ENCODE results near the gene SYNE2. TPM values are rescaled to one million over a fixed set of nuclear protein-coding genes. Genes with fewer than 3 reads are reported as not detected.

The SYNE2 gene
- total and polyA plus RNA-seq, 4 donors = 12.0 to 79.9 (median 19.5) TPM

DNA sequence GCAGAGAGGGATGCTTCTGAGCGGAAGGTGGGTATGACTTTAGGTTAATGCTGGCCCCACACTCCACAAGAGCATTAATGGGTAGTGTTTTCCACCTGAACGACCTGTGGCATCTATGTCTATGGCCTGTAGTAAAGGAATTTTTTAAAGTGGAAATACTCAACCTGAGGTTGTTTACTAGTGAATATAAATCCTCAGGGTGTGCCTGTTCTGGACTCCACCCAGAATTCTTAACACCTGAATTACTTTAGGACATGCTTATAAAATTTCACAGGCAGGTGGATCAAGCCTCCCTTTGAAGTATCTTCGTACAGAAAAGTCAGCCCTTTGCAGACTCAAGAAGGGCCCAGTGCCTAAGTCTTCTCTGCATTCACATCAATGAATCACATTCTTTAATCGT is 245.3 kb downstream of the SYNE2 start:
- Histone ChIP-seq H3K9me3 (ENCODE audit: control insufficient read depth in 4 of 4, low read length in 3 of 4) (no peaks in the 10 kb centered on the region), H3K27me3 (ENCODE audit: control insufficient read depth in 4 of 4, insufficient read depth in 4 of 4, low read length in 3 of 4) (no peaks in the 10 kb centered on the region), H3K9ac (ENCODE audit: low read depth in 1 of 2, low read length in 2 of 2) (no peak overlapping the region), H3K4me3 (ENCODE audit: low read depth in 1 of 3, low read length in 3 of 3) (no peak overlapping the region), H3K4me1 (ENCODE audit: control insufficient read depth in 4 of 4, insufficient read depth in 4 of 4, low read length in 3 of 4) (peaks cover 0 to 2% (median 0%) of the 10 kb centered on the region in 4 donors), H3K36me3 (ENCODE audit: control insufficient read depth in 4 of 4, insufficient read depth in 3 of 4, low read depth in 1 of 4, low read length in 3 of 4) (peaks cover 0 to 15% (median 6%) of the 10 kb centered on the region in 4 donors), H3K27ac (ENCODE audit: low read depth in 1 of 2, low read length in 2 of 2) (no peak overlapping the region)
- WGBS = 88% methylated on average over 4 of the region's 4 CpGs
- no peak for TF ChIP-seq JUND (IDR thresholded peaks at IDR 0.05)
- no peak for TF ChIP-seq NR2F2 (IDR thresholded peaks at IDR 0.05)
- TF ChIP-seq YY1 (IDR thresholded peaks at IDR 0.05) = no peak
- TF ChIP-seq RXRA (IDR thresholded peaks at IDR 0.05) = no peak
- no peak for TF ChIP-seq RAD21 (IDR thresholded peaks at IDR 0.05)
- TF ChIP-seq TAF1 (conservative IDR thresholded peaks at IDR 0.05) = no peak
- TF ChIP-seq EGR1 (IDR thresholded peaks at IDR 0.05; ENCODE audit: low read depth in 2 of 2) = no peak
- TF ChIP-seq, protein P1, sequence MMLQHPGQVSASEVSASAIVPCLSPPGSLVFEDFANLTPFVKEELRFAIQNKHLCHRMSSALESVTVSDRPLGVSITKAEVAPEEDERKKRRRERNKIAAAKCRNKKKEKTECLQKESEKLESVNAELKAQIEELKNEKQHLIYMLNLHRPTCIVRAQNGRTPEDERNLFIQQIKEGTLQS (IDR thresholded peaks at IDR 0.05) = no peak
- no peak for TF ChIP-seq HNF4A (conservative IDR thresholded peaks at IDR 0.05)
- TF ChIP-seq, protein P2, sequence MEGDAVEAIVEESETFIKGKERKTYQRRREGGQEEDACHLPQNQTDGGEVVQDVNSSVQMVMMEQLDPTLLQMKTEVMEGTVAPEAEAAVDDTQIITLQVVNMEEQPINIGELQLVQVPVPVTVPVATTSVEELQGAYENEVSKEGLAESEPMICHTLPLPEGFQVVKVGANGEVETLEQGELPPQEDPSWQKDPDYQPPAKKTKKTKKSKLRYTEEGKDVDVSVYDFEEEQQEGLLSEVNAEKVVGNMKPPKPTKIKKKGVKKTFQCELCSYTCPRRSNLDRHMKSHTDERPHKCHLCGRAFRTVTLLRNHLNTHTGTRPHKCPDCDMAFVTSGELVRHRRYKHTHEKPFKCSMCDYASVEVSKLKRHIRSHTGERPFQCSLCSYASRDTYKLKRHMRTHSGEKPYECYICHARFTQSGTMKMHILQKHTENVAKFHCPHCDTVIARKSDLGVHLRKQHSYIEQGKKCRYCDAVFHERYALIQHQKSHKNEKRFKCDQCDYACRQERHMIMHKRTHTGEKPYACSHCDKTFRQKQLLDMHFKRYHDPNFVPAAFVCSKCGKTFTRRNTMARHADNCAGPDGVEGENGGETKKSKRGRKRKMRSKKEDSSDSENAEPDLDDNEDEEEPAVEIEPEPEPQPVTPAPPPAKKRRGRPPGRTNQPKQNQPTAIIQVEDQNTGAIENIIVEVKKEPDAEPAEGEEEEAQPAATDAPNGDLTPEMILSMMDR (IDR thresholded peaks at IDR 0.05; ENCODE audit: low read depth, low read length, missing input control) = no peak
- TF ChIP-seq HNF4G (IDR thresholded peaks at IDR 0.05) = no peak
- no peak for TF ChIP-seq SP1 (IDR thresholded peaks at IDR 0.05)
- TF ChIP-seq GABPA (IDR thresholded peaks at IDR 0.05 in 1 of 2, conservative IDR thresholded peaks at IDR 0.05 in 1 of 2) = no peak
- TF ChIP-seq, protein P3, sequence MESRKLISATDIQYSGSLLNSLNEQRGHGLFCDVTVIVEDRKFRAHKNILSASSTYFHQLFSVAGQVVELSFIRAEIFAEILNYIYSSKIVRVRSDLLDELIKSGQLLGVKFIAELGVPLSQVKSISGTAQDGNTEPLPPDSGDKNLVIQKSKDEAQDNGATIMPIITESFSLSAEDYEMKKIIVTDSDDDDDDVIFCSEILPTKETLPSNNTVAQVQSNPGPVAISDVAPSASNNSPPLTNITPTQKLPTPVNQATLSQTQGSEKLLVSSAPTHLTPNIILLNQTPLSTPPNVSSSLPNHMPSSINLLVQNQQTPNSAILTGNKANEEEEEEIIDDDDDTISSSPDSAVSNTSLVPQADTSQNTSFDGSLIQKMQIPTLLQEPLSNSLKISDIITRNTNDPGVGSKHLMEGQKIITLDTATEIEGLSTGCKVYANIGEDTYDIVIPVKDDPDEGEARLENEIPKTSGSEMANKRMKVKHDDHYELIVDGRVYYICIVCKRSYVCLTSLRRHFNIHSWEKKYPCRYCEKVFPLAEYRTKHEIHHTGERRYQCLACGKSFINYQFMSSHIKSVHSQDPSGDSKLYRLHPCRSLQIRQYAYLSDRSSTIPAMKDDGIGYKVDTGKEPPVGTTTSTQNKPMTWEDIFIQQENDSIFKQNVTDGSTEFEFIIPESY (IDR thresholded peaks at IDR 0.05) = no peak
- DNase-seq (ENCODE audit: low spot score) = no peak

DNA sequence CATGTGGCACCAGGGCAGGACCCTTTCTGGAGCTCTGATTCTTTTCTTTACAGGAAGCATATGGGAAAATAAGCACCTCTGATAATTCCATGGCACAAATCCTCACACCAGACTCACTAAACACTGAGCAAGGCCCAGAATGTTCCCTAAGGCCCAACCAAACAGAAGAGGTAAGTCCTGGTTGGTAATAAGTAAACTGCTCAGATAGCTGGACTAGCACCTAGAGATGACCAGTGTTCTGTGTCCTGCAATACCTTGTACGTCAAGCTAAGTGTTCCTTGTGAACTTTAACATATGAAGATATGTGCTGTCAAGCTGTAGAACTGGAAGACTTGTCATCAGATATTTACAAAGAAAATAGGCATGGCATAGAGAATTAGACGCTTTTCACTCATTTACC is 254.6 kb downstream of the SYNE2 start:
- Histone ChIP-seq H3K9me3 (ENCODE audit: control insufficient read depth in 4 of 4, low read length in 3 of 4) (no peaks in the 10 kb centered on the region), H3K9ac (ENCODE audit: low read depth in 1 of 2, low read length in 2 of 2) (no peak overlapping the region), H3K27me3 (ENCODE audit: control insufficient read depth in 4 of 4, insufficient read depth in 4 of 4, low read length in 3 of 4) (no peaks in the 10 kb centered on the region), H3K4me1 (ENCODE audit: control insufficient read depth in 4 of 4, insufficient read depth in 4 of 4, low read length in 3 of 4) (peaks cover 0 to 21% (median 4%) of the 10 kb centered on the region in 4 donors), H3K27ac (ENCODE audit: low read depth in 1 of 2, low read length in 2 of 2) (no peak overlapping the region), H3K36me3 (ENCODE audit: control insufficient read depth in 4 of 4, insufficient read depth in 3 of 4, low read depth in 1 of 4, low read length in 3 of 4) (no peaks in the 10 kb centered on the region), H3K4me3 (ENCODE audit: low read depth in 1 of 3, low read length in 3 of 3) (no peak overlapping the region)
- WGBS = 96% methylated on average over 2 of the region's 2 CpGs
- TF ChIP-seq JUND (IDR thresholded peaks at IDR 0.05) (no peak), HNF4A (conservative IDR thresholded peaks at IDR 0.05) (no peak), NR2F2 (IDR thresholded peaks at IDR 0.05) (no peak), FOXA1 (IDR thresholded peaks at IDR 0.05) (no peak), SP1 (IDR thresholded peaks at IDR 0.05) (no peak), RXRA (IDR thresholded peaks at IDR 0.05) (no peak), HNF4G (IDR thresholded peaks at IDR 0.05) (no peak), RAD21 (IDR thresholded peaks at IDR 0.05) (no peak), TAF1 (conservative IDR thresholded peaks at IDR 0.05) (no peak), FOXA2 (IDR thresholded peaks at IDR 0.05) (no peak), EGR1 (IDR thresholded peaks at IDR 0.05; ENCODE audit: low read depth in 2 of 2) (no peak), GABPA (IDR thresholded peaks at IDR 0.05 in 1 of 2, conservative IDR thresholded peaks at IDR 0.05 in 1 of 2) (no peak)
- TF ChIP-seq, protein P4, sequence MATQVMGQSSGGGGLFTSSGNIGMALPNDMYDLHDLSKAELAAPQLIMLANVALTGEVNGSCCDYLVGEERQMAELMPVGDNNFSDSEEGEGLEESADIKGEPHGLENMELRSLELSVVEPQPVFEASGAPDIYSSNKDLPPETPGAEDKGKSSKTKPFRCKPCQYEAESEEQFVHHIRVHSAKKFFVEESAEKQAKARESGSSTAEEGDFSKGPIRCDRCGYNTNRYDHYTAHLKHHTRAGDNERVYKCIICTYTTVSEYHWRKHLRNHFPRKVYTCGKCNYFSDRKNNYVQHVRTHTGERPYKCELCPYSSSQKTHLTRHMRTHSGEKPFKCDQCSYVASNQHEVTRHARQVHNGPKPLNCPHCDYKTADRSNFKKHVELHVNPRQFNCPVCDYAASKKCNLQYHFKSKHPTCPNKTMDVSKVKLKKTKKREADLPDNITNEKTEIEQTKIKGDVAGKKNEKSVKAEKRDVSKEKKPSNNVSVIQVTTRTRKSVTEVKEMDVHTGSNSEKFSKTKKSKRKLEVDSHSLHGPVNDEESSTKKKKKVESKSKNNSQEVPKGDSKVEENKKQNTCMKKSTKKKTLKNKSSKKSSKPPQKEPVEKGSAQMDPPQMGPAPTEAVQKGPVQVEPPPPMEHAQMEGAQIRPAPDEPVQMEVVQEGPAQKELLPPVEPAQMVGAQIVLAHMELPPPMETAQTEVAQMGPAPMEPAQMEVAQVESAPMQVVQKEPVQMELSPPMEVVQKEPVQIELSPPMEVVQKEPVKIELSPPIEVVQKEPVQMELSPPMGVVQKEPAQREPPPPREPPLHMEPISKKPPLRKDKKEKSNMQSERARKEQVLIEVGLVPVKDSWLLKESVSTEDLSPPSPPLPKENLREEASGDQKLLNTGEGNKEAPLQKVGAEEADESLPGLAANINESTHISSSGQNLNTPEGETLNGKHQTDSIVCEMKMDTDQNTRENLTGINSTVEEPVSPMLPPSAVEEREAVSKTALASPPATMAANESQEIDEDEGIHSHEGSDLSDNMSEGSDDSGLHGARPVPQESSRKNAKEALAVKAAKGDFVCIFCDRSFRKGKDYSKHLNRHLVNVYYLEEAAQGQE (IDR thresholded peaks at IDR 0.05) = no peak
- TF ChIP-seq, protein P2 (IDR thresholded peaks at IDR 0.05; ENCODE audit: low read depth, low read length, missing input control) = no peak
- TF ChIP-seq, protein P1 (IDR thresholded peaks at IDR 0.05) = no peak
- DNase-seq (ENCODE audit: low spot score) = no peak

Data from liver (tissue), 9 donors.